Stimulated activated CD4-positive, alpha-beta T cell treated with anti-CD3 and anti-CD28 coated beads, Interleukin-15, amount 100 ng/mL, for 1 hour (primary cell): ENCODE results near the gene MACC1.
"Not testable (repeated sequence)": the region's sequence is repeated elsewhere in the genome, so short reads cannot be mapped to it uniquely, and the experiment has no call there.

Experiments
- DNase-seq, 2 donors: peaks; one replicate each; pipeline ENCODE4 v3.0.0-alpha.2; 2020; ENCODE audit warnings: low read depth in 1 of 2, low spot score in 1 of 2

MACC1 gene

GRCh38 chr7:20133803-20134202 lies 83.4 kb downstream of the MACC1 start:
- no peak for DNase-seq

DNA sequence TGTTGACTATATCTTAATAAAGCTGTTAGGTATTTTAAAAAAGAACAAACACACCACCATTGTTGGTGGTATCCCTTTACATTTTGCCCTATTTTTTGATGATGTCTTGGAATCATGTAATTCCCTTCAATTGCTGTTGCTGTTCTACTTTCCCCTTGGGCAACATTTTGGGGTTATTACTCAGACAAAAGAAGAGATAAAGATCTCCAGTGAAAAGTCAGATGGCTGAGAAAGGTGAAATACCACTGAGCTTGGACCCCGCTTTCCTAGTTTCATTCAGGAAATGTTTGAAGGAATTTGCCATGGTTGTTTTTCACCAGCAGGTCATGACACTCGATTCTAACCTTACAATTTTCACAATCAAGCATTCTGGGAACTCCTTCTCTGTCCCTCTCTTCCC lies 84.6 kb downstream of the MACC1 start:
- no peak for DNase-seq

DNA sequence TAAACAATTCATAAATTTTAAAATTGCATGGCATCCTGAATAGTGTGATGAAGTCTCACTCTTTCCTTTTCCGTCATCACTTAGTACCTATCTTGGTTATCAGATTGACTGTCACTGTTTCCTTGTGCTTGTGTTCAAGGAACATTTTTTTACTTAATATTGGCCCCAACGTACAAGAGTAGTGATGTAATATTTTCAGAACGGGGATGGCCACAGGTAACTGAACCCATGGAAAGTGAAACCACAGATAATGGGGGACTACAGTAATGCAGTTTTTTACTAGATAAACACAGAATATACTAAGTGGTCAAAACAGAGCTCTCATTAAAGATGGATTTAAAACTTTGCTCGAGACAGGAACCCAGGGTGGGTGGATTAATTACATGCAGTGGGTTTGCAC lies 85.4 kb downstream of the MACC1 start:
- DNase-seq: no peak

DNA sequence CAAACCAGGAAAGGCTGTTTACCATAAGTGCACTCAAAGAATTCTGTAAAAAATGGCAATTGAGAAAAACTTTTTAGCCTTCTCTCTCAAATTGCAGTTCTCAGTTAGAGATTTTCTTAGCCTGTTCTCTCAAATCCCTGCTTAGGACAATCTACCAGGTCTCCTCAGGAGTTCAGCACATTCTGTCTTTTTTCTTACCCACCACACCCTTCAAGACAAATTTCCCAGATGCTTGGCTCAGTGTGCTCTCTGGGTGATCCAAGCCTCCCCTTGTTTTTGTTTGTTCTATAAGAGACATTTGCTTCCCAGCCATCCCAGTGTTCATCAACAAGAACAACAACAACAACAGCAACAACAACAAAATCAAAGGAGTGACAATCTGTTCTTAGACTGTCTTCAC lies 87.3 kb downstream of the MACC1 start:
- no peak for DNase-seq

- no peak for DNase-seq
Observed at GRCh38 chr7:20128001-20128400, 89.2 kb downstream of the MACC1 start.

DNA sequence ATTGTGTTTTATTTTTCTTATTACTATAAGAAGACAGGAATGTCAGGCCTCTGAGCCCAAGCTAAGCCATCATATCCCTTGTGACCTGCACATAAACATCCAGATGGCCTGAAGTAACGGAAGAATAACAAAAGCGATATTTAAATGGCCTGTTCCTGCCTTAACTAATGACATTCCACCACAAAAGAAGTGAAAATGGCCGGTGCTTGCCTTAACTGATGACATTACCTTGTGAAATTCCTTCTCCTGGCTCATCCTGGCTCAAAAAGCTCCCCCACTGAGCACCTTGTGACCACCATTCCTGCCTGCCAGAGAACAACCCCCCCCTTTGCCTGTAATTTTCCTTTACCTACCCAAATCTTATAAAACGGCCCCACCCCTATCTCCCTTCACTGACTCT lies 91.1 kb downstream of the MACC1 start:
- not testable (repeated sequence) for DNase-seq

- not testable (repeated sequence) for DNase-seq
Observed at GRCh38 chr7:20124087-20124486, 93.1 kb downstream of the MACC1 start.

DNA sequence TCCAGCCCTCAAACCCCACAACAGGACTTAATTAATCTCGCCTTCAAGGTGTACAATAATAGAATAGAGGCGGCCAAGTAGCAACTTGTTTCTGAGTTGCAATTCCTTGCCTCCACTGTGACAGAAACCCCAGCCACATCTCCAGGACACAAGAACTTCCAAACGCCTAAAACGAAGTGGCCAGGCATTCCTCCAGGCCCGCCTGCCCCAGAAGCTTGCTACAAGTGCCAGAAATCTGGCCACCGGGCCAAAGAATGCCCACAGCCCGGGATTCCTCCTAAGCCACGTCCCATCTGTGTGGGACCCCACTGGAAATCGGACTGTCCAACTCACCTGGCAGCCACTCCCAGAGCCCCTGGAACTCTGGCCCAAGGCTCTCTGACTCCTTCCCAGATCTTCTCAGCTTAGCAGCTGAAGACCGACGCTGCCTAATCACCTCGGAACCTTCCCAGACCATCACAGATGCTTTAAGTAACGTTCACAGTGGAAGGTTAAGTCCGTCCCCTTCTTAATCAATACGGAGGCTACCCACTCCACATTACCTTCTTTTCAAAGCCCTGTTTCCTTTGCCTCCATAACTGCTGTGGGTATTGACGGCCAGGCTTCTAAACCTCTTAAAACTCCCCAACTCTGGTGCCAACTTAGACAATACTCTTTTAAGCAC lies 94.4 kb downstream of the MACC1 start:
- DNase-seq: not testable (repeated sequence)

- no peak for DNase-seq
Observed at GRCh38 chr7:20122073-20122472, 95.1 kb downstream of the MACC1 start.

DNA sequence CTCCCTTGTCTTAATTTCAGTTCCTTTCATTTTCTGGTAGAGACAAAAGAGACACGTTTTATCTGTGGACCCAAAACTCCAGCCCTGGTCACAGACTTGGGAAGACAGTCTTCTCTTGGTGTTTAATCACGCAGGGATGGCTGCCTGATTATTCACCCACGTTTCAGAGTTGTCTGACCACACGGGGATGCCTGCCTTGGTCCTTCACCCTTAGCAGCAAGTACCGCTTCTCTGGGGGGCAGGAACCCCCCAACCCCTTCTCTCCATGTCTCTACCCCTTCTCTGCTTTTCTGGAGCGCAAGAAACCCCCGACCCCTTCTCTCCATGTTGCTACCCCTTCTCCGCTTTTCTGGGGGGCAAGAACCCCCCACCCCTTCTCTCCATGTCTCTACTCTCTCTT lies 95.8 kb downstream of the MACC1 start:
- no peak for DNase-seq

DNA sequence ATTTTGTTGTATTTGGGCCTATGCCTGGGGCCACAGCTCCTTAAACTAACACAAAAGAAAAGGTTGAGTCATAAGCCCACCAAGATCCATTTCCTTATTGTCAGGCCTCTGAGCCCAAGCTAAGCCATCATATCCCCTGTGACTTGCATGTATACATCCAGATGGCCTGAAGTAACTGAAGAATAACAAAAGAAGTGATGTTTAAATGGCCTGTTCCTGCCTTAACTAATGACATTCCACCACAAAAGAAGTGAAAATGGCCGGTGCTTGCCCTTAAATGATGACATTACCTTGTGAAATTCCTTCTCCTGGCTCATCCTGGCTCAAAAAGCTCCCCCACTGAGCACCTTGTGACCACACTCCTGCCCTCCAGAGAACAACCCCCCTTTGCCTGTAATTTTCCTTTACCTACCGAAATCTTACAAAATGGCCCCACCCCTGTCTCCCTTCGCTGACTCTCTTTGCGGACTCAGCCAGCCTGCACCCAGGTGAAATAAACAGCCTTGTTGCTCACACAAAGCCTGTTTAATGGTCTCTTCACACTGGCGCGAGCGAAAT lies 96.5 kb downstream of the MACC1 start:
- DNase-seq: not testable (repeated sequence)

- no peak for DNase-seq
Observed at GRCh38 chr7:20116869-20117268, 100.3 kb downstream of the MACC1 start.

- DNase-seq: no peak
Observed at GRCh38 chr7:20114468-20114867, 102.7 kb downstream of the MACC1 start.

GRCh38 chr7:20113427-20114027 lies 103.7 kb downstream of the MACC1 start:
- no peak for DNase-seq

DNA sequence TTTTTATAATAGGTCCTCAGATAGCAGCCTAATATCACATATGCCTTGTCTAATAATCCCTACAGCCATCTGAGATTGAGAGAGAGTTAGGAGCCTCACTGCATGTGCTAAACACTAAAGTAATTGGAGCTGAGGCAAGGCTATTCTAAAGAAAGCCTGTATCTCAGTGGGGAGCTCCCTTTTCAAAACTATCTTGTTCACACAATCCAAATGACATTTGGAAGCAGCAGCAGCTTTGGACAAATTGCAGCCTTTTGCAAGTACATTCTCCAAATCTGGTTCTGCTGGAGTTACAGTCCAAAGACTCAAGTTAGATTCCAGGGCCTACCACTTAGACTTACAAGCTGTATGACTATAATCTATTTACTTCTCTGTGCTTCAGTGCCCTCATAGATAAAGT lies 104.5 kb downstream of the MACC1 start:
- no peak for DNase-seq

DNA sequence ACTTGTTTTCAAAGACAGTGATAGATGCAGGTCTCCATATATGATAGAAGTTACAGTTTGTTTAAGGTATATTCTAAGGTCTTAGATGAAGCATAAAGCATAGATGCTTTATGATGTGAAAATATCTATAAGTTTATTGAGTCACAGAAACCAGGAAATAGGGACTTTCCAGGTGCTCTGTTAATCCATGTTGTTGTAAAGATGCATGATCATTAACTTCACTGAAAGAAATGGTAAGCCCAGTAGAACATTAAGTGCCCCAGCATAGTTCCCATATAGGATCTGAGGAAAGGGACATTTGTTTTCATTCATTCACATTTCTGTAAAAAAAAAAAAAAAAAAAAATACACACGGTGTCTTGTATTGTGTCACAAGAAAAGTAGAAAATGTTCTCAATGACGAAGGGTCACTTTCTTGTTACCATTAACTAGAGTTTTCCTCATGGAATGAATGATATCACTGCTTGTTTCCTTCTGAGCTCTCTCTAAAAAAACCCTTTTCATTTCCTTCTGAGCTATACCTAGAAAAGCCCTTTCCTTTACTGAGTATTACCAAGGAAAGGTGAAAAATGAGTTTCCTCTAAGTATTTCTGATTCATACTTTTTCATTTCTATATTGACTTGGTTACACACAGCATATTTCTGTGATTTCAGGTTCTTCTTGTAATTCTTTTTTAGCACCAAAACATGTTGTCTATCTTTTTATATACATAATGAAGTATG lies 105.2 kb downstream of the MACC1 start:
- no peak for DNase-seq

DNA sequence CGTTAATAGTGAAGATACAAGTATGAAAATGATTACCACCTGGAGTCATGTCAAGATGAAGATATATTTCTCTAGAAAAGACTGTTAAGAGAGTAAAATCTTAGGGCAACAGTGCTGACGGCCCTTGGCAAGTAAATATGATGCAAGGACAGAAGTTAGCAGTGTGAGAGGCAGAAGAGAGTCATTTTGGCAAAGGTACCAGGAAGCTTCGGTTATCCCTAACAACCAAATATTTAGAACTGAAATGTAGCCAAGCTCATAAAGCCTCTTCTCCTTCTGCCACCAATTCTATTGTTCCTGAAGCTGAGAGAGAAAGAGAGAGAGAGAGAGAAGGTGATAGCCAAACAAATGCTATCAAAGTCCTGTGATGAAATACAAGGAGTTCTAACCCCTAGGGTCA lies 109.6 kb downstream of the MACC1 start:
- no peak for DNase-seq

DNA sequence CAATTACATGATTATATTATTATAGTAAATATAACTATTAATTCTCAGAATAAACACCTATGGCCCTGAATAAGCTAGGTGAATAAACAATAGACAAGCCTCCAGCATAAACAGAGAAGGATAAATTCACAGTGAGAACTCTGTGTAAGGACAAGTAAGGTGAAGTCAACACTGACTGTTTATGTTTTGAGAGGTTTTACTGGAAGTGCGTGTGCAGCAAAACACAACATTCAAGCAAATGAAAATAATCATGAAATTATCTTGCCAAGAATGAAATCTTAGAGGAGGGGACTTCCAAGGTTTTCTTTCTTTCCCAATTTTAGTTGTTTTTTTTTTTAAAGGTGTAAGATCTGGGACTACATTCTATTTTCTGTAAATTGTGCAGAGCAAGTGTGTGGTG lies 112.5 kb downstream of the MACC1 start:
- DNase-seq: no peak

GRCh38 chr7:20102982-20103381 lies 114.2 kb downstream of the MACC1 start:
- no peak for DNase-seq

GRCh38 chr7:20095862-20096261 lies 121.3 kb downstream of the MACC1 start:
- no peak for DNase-seq

GRCh38 chr7:20095436-20095835 lies 121.7 kb downstream of the MACC1 start:
- DNase-seq: no peak

GRCh38 chr7:20089431-20089830 lies 127.8 kb downstream of the MACC1 start:
- DNase-seq: no peak
